Measurements from ENCODE around the gene RAMACL. TPM values are rescaled to one million over a fixed set of nuclear protein-coding genes. Genes with fewer than 3 reads are reported as not detected.
A peak's percentile ranks its signal among the peaks of the same experiment; 100 is the strongest.
"Not testable (repeated sequence)": the region's sequence is repeated elsewhere in the genome, so short reads cannot be mapped to it uniquely, and the experiment has no call there.

Gene RAMACL
- 1 to 10 TPM in 1 of 2 donors, under 1 TPM in 1; 0.81 to 1.1 TPM for total RNA-seq
- long read RNA-seq, partial matches to known transcripts = 0 of 2 reads
- long read RNA-seq, other reads (novel, unspliced or antisense) = 0 of 2 reads

GRCh38 chr6:166586424-166587156, at the start of gene RAMACL:
Gene RAMACL, minus strand, starts transcription at chr6:166586678. Its CDS starts 201 bp downstream, at chr6:166586477.
- intact Hi-C loops (cut with DNase I, micrococcal nuclease) = no loop called here
- peak; percentile 89 for ATAC-seq
- DNase-seq = peak in 1 of 2 donors; percentile 47

GRCh38 chr6:166635013-166635970, 48.8 kb upstream of the RAMACL start:
- intact Hi-C loops (cut with DNase I, micrococcal nuclease) = no loop called here
- ATAC-seq = no peak
- DNase-seq = no peak

- intact Hi-C loops (cut with DNase I, micrococcal nuclease); ATAC-seq; DNase-seq: not testable (repeated sequence)
Measured at GRCh38 chr6:166634581-166634980, 48.1 kb upstream of the RAMACL start.

- no peak for ATAC-seq
Measured at GRCh38 chr6:166633732-166634535, 47.5 kb upstream of the RAMACL start.

GRCh38 chr6:166632731-166633130, 46.3 kb upstream of the RAMACL start:
- no peak for ATAC-seq
- intact Hi-C loops (cut with DNase I, micrococcal nuclease) = no loop called here
- DNase-seq = no peak

More at GRCh38 chr6:166633732-166634535, 47.5 kb upstream of the RAMACL start:
- no peak for DNase-seq
- intact Hi-C loops (cut with DNase I, micrococcal nuclease) = no loop called here

DNA sequence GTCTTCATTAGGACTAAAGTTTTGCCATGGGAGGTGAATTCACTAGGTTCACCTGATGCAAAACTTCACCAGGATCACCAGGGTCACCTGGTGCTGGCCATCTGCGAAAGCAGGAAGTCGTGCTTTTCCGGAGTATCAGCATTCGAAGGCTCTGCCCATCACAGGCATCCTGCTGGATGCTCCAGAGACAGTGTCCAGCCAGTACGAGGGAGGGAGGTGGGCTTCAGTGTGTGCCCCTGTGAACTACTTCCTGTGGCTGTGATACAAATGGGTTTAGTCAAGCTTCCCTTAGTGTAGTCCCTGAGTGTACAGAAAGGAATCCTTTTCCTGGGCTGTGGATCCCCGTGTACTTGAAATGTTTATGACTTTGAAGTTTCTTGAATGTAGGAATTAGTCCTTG, 44.0 kb upstream of the RAMACL start:
- DNase-seq (no peak), ATAC-seq (no peak)
- intact Hi-C loops (cut with DNase I, micrococcal nuclease) = no loop called here

- ATAC-seq (no peak), DNase-seq (no peak)
- intact Hi-C loops (cut with DNase I, micrococcal nuclease) = no loop called here
Measured at GRCh38 chr6:166629628-166630027, 43.1 kb upstream of the RAMACL start.

DNA sequence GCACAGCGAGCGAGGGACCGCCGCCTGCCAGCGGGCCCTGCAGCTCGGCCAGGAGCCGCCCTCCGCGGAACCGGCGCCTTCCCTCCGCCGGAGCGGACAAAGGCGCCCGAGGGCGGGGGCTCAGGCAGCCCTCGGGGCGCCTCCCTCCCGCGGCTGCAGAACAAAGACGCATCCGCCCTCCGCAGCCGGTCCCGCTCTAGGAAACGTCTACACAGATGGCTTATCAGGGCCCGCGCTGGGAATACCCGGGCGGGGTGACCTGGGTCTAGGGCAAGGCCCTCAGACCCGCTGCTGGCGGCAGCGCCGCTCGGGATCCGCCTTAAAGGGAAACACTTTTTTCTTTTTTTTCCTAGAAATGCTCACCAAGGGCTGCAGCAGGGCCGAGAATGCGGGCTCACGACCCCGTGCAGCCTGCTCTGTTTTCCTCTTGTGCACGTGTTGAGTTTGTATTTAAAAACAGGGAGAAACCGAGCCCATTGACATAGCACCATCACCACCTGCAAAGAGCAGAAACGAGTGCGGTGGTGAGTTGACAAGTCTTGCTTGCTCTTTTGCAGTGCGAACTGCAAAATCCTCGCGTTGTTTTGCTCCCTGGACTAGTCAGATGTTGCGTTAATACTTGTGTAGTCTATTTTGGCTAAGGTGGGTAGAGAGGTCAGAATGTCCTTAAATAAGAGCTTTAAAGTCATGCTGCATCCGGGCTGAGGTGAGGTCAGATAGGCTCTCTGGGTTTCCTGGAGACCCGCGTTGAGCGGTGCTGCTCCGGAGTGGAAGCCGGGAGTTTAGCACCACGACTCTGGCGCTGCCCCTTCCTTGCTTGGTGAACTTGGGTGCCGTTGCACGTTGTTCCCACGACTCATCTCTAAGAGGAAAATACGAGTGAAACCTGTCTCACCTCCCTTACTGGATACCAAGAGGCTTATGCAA, 41.7 kb upstream of the RAMACL start:
- intact Hi-C loops (cut with DNase I, micrococcal nuclease) = no loop called here
- peak; percentile 51 for ATAC-seq
- DNase-seq = peak; percentile 76 to 77

DNA sequence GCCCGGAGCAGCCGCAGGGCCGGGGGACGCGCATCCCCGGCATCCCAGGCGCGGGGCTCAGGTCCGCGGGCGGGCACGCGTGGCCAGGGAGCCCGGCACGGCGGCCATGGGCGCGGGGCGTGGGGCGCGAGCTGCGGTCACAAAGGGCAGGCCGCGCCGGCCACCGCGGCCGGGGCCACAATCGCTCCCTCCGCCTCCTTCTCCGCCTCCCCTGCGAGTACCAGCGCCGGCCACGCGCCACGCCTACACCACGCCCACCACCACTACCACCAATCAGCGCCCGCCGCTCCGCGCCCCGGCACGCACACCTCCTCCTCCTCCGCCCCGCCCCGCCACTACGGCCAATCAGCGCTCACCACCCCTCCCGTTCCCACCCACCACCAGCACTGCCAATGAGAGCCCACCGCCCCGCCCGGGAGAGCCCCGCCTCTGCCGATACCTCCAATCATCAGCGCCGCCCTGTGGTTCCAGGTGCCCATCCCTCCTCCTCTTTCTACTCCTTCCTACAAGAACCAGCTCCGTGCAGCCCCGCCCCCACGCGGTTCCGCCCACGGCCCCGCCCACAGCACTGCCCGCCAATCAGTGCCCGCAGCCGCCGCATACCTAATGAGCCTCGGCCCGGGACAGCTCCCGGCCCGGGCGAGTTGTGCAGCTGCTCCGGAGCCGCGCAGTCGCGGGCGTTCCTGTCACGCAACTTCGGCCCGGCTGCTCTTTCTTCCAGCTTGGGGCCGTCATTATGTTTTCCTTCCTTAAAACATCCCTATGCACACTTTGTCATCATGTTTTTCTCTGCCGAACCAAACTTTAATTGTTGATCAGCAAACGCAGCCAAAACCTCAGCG, 40.8 kb upstream of the RAMACL start, which contains the start of gene RPS6KA2:
TSS of gene RPS6KA2 (minus strand) at position 219 of the 842 bp plus-strand sequence. CDS start 232 bp downstream, outside the sequence.
- DNase-seq (peak; percentile 100), ATAC-seq (peak; percentile 90)
- intact Hi-C loops (cut with DNase I, micrococcal nuclease) = no loop called here

DNA sequence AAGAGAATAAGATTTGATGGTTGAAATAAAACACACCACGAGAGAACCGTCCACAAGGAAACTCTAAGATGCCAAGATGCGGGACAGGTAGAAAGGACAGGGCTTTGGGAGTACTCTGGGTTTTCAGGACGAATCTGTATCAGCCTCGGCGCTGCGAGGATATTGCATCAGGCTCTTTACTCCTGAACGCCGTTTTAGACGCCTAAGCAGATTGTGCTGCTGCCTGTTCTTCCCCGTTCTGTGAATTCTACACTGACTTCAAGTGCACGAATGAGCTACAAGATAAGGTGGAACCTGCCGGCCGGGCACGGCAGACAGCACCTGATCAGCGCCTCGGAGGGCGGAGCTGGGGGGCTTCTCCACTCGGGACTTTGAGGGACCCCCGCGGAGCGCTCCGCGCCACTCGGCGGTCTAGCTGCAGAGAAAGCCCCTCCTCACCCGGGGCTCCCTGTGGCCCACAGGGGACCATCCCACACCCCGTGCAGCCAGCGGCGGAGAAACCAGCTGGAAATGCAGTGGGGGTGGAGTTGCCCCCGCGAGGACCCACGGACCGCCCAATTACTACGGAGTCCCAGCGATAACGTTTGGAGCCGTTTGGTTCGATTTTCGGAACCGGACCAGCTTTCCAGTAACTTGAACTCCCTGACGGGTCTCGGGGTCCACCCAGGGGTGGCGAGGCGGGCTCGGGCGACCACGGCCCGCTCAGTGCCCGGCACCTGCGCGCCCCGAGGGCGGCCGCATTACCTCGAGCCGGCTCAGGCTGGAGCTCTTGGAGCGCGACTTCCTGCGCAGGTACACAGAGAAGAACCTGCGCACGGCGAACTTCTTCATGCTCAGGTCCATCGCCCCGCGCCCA, 39.9 kb upstream of the RAMACL start:
- peak; percentile 36 to 37 for DNase-seq
- peak; percentile 2 for ATAC-seq
- intact Hi-C loops (cut with DNase I, micrococcal nuclease) = no loop called here

DNA sequence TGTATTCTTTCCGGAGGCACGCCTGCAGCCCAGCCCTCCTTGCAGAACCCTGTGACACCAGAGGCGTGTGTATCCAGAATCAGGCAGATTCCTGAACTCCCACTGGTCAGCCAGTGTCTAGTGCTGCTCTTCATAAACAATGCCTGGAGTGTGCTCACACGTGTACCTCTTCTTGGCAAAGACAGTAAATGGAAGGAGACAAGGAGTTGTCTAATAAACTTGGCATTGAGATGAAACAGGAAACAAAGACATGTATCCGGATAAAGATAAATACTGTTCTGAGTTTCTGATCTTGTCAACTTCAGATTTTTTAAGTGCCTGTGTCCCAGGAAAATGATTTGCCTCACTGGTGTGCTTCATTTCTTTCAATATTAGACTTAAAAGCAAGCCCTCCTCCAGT, 38.9 kb upstream of the RAMACL start:
- intact Hi-C loops (cut with DNase I, micrococcal nuclease) = no loop called here

DNA sequence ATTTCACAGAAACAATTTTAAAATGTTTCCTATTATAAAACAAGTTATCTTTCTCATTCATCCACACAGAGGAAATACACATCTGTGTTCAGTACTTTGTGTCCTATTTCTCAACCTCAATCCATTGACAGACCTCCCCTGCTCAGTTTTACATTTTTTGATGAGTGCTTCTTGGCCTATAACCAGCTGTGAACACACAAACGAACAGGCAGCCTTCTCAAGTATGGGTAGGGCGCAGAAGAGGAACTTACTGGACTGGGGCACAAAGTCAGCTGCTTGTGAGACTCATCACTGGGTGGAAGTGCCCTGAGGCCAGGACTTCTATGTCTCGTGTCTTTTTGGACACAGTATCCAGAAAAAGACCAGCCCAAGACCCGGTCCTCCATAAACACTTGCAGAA, 37.8 kb upstream of the RAMACL start:
- DNase-seq (no peak), ATAC-seq (no peak)
- intact Hi-C loops (cut with DNase I, micrococcal nuclease) = no loop called here

More for the DNA sequence above, 38.9 kb upstream of the RAMACL start:
- DNase-seq (no peak), ATAC-seq (no peak)

DNA sequence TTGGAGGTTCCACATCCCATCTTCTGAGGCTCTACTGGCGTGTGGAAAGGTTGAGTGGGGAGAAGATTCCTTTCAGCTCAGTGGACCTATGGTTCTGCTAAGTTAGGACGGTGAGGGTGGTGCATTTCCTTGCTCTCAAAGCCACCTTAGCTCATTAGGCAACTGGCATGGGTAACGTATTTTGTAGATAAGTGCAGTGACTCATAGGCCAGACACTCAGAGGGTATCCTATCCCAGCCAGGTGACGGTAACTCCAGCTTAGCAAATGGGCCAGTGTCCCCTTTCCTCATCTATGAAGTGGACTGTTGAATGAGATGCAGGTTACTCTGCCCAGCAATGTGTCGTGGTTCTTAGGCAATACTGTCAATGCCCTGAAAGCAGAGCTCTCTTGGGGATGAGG, 36.8 kb upstream of the RAMACL start:
- ATAC-seq (no peak), DNase-seq (no peak)
- intact Hi-C loops (cut with DNase I, micrococcal nuclease) = no loop called here

GRCh38 chr6:166621114-166621540, 34.6 kb upstream of the RAMACL start:
- ATAC-seq (peak; percentile 95), DNase-seq (peak; percentile 28 to 42)
- intact Hi-C loops (cut with DNase I, micrococcal nuclease) = no loop called here

DNA sequence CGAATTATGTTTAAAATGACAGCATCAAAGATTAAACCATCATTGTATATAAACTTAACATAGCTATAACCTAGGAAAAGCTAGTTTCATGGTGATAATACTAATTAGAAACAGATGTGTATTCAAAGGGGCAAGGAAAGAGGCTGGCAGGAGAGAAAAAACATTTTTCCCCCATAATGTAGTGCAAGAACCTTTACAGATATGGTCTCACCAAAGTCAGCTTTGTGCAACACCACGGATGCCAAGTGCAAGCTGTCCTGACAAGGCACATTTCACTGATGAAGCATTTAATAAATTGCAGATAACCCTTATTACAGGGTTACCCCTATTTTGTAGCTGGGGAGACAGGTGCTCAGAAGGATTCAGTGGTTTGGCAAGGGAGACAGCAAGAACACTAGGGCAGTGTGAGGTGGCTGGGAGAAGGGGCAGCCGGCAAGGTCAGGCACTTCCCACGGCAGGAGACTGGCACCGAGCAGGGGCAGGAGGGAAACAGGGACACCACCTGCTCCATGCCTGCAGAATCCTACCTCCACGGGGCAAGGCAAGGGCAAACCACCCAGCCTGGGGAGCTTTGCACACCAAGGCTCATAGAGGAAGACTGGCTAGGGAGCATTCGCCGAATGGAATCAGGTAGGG, 34.1 kb upstream of the RAMACL start:
- no peak for DNase-seq
- intact Hi-C loops (cut with DNase I, micrococcal nuclease) = no loop called here
- no peak for ATAC-seq

Data from left colon (tissue), 2 donors.